ENCODE data around the gene LSM14B. TPM values are rescaled to one million over a fixed set of nuclear protein-coding genes. Genes with fewer than 3 reads are reported as not detected.

LSM14B gene
- total RNA-seq, 1 experiment from 2014 or later: 51.3 TPM

- Histone ChIP-seq H3K36me3 (ENCODE audit: control insufficient read depth in 1 of 2, insufficient read depth in 2 of 2, low read length in 2 of 2) (peaks cover 0 to 12% of the 10 kb centered on the region in 2 experiments; a peak in 3 of 4 replicates), H3K4me1 (ENCODE audit: control insufficient read depth in 1 of 2, insufficient read depth in 2 of 2, low read length in 2 of 2) (no peaks in the 10 kb centered on the region), H3K9me2 (ENCODE audit: insufficient read depth) (no peaks in the 10 kb centered on the region), H3K79me2 (ENCODE audit: insufficient read depth, low read length) (no peaks in the 10 kb centered on the region), H3K27me3 (ENCODE audit: insufficient read depth, low read length) (no peaks in the 10 kb centered on the region), H4K20me1 (ENCODE audit: insufficient read depth) (no peaks in the 10 kb centered on the region), H3K27ac (ENCODE audit: low read depth, low read length) (no peak overlapping the region), H3K4me2 (ENCODE audit: low read length) (no peak overlapping the region), H3K9me3 (ENCODE audit: control insufficient read depth in 1 of 2, insufficient read depth in 1 of 2, low read depth in 1 of 2, low read length in 2 of 2) (no peaks in the 10 kb centered on the region), H2AFZ (ENCODE audit: low read depth, low read length, poor library complexity, severe bottlenecking) (no peak overlapping the region), H3K9ac (ENCODE audit: low read length) (no peak overlapping the region), H3K4me3 (replicated peaks in 1 of 2; ENCODE audit: low read depth in 1 of 2, low read length in 2 of 2) (no peak overlapping the region)
- ChIA-PET CTCF (no interaction called here), RAD21 (ENCODE audit: low non-redundant PET in 1 of 2, low total read pairs in 2 of 2, uncharacterized antibody in 2 of 2, unreplicated experiment in 2 of 2) (no interaction called here), POLR2A (no interaction called here)
- TF ChIP-seq EGR1 (IDR thresholded peaks at IDR 0.05; ENCODE audit: low read depth) (no peak), EZH2phosphoT487 (IDR thresholded peaks at IDR 0.05; ENCODE audit: borderline replicate concordance) (no peak), REST (IDR thresholded peaks at IDR 0.05; ENCODE audit: low read depth) (no peak), CEBPB (IDR thresholded peaks at IDR 0.05; ENCODE audit: low read depth) (no peak), YY1 (IDR thresholded peaks at IDR 0.05; ENCODE audit: extremely low read depth, insufficient replicate concordance, low read depth, low read length) (no peak), ELF1 (IDR thresholded peaks at IDR 0.05; ENCODE audit: borderline replicate concordance, low read depth) (no peak), ZBTB33 (IDR thresholded peaks at IDR 0.05; ENCODE audit: extremely low read depth, insufficient replicate concordance, low read length) (no peak), MAX (IDR thresholded peaks at IDR 0.05) (no peak)
- intact Hi-C loops (cut with micrococcal nuclease): no loop called here
- no peak for ATAC-seq
- DNase-seq (ENCODE audit: low read depth, low spot score): no peak
- no TSS peak for BruUV-seq (replicated peaks)
Observed at GRCh38 chr20:62172666-62173065, 50.4 kb downstream of the LSM14B start.
